MM.1S (cell line): ENCODE measurements around the gene CBFB.

Experiments used
- CTCF ChIP-seq: fragments of 300-600 bp; sonication (generic); IDR thresholded peaks from 2 replicates; pipeline ENCODE4 v1.5.1; 2016; ENCODE audit warnings: antibody characterized with exemption, low read length, mixed read lengths
- EZH2phosphoT487 ChIP-seq: fragments of 300-600 bp; sonication (generic); IDR thresholded peaks from 2 replicates; pipeline ENCODE4 v1.6.1; 2018; ENCODE audit warnings: antibody characterized with exemption, low read length

- no peak for TF ChIP-seq EZH2phosphoT487
- no peak for TF ChIP-seq CTCF
Observed at GRCh38 chr16:67043420-67043819, 14.5 kb downstream of the CBFB start.
